ENCODE data around the gene TRIM44. TPM values are rescaled to one million over a fixed set of nuclear protein-coding genes. Genes with fewer than 3 reads are reported as not detected.

The TRIM44 gene
- polyA plus RNA-seq, 1 experiment = 62.0 TPM

GRCh38 chr11:35802672-35803071 lies 140.1 kb downstream of the TRIM44 start:
- Histone ChIP-seq H3K27me3 (ENCODE audit: control insufficient read depth, insufficient read depth, low read length) (no peaks in the 10 kb centered on the region), H3K4me3 (ENCODE audit: low read depth, low read length) (no peak overlapping the region), H3K36me3 (ENCODE audit: control insufficient read depth, insufficient read depth, low read length) (no peaks in the 10 kb centered on the region)
- CTCF ChIA-PET = interaction anchor here (1.3 kb wide), 1 partner anchor 19 kb away, joined by 4 read pairs; no protein-coding TSS in a partner anchor
- no peak for TF ChIP-seq CTCF (IDR thresholded peaks at IDR 0.05; ENCODE audit: insufficient read depth, low read depth, low read length)
- no peak for DNase-seq (ENCODE audit: low read depth)
- POLR2A ChIA-PET = interaction anchor here (0.6 kb wide), 1 partner anchor 288 kb away, joined by 6 read pairs; no protein-coding TSS in a partner anchor

- POLR2A ChIA-PET = no interaction called here
- no peaks in the 10 kb centered on the region for H3K36me3 ChIP-seq (ENCODE audit: control insufficient read depth, insufficient read depth, low read length)
Measured at GRCh38 chr11:35803115-35803514, 140.5 kb downstream of the TRIM44 start.

GRCh38 chr11:35804451-35805040 lies 142.0 kb downstream of the TRIM44 start:
- Histone ChIP-seq H3K36me3 (ENCODE audit: control insufficient read depth, insufficient read depth, low read length) (no peaks in the 10 kb centered on the region), H3K27me3 (ENCODE audit: control insufficient read depth, insufficient read depth, low read length) (no peaks in the 10 kb centered on the region), H3K4me3 (ENCODE audit: low read depth, low read length) (no peak overlapping the region)
- no peak for DNase-seq (ENCODE audit: low read depth)
- ChIA-PET CTCF (interaction anchor here (0.6 to 1.4 kb wide), 2 partner anchors 17 to 499 kb away, joined by 3 to 5 read pairs; no protein-coding TSS in a partner anchor), POLR2A (no interaction called here)
- no peak for TF ChIP-seq CTCF (IDR thresholded peaks at IDR 0.05; ENCODE audit: insufficient read depth, low read depth, low read length)

More at GRCh38 chr11:35803115-35803514, 140.5 kb downstream of the TRIM44 start:
- no peak for DNase-seq (ENCODE audit: low read depth)
- H3K4me3 ChIP-seq (ENCODE audit: low read depth, low read length) = no peak overlapping the region
- H3K27me3 ChIP-seq (ENCODE audit: control insufficient read depth, insufficient read depth, low read length) = no peaks in the 10 kb centered on the region
- CTCF ChIA-PET = interaction anchor here (1.3 kb wide), 1 partner anchor 19 kb away, joined by 4 read pairs; no protein-coding TSS in a partner anchor
- TF ChIP-seq CTCF (IDR thresholded peaks at IDR 0.05; ENCODE audit: insufficient read depth, low read depth, low read length) = no peak

GRCh38 chr11:35809561-35809960 lies 147.0 kb downstream of the TRIM44 start:
- no peaks in the 10 kb centered on the region for H3K36me3 ChIP-seq (ENCODE audit: control insufficient read depth, insufficient read depth, low read length)
- CTCF ChIA-PET = interaction anchor here (1.9 to 2.0 kb wide), 2 partner anchors 10 to 12 kb away, joined by 7 read pairs; no protein-coding TSS in a partner anchor

More at GRCh38 chr11:35809561-35809960, 147.0 kb downstream of the TRIM44 start:
- Histone ChIP-seq H3K4me3 (ENCODE audit: low read depth, low read length) (no peak overlapping the region), H3K27me3 (ENCODE audit: control insufficient read depth, insufficient read depth, low read length) (no peaks in the 10 kb centered on the region)
- DNase-seq (ENCODE audit: low read depth) = no peak
- TF ChIP-seq CTCF (IDR thresholded peaks at IDR 0.05; ENCODE audit: insufficient read depth, low read depth, low read length) = no peak
- POLR2A ChIA-PET = no interaction called here
